ENCODE results near the gene BABAM2.

DNA sequence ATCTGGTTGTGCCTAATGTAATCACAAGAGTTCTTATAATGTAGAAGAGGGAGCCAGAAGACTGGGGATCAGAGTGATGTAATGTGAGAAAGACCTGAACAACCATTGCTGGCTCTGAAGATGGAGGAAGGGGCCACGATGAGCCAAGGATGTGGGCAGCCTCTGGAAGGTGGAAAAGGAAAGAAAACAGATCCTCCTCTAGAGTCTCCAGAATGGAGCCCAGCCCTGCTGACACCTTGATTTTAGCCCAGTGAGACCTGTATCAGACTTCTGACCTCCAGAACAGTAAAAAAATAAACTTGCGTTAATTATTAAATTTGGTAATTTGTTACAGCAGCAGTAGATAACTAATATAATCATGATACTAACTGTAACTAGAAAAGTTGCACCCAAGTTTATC, 3.4 kb upstream of the BABAM2 start:
- TF ChIP-seq, protein P1, sequence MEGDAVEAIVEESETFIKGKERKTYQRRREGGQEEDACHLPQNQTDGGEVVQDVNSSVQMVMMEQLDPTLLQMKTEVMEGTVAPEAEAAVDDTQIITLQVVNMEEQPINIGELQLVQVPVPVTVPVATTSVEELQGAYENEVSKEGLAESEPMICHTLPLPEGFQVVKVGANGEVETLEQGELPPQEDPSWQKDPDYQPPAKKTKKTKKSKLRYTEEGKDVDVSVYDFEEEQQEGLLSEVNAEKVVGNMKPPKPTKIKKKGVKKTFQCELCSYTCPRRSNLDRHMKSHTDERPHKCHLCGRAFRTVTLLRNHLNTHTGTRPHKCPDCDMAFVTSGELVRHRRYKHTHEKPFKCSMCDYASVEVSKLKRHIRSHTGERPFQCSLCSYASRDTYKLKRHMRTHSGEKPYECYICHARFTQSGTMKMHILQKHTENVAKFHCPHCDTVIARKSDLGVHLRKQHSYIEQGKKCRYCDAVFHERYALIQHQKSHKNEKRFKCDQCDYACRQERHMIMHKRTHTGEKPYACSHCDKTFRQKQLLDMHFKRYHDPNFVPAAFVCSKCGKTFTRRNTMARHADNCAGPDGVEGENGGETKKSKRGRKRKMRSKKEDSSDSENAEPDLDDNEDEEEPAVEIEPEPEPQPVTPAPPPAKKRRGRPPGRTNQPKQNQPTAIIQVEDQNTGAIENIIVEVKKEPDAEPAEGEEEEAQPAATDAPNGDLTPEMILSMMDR (IDR thresholded peaks at IDR 0.05) = no peak
- TF ChIP-seq POLR2A (IDR thresholded peaks at IDR 0.05) = no peak

Measured in heart left ventricle (tissue), 13 donors.